WI38 (cell line): ENCODE measurements around the gene CCR2.

ENCODE experiments used
- H3K4me3 ChIP-seq: 2 replicates; pipeline ENCODE4 v1.5.1; 2011; ENCODE audit warnings: low read depth, mild to moderate bottlenecking, control low read depth, low read length
- TF ChIP-seq, protein P1 (sequence below): IDR thresholded peaks from 2 replicates; pipeline ENCODE4 v1.5.1; 2012; ENCODE audit warnings: low read depth, mild to moderate bottlenecking, control low read depth, low read length

The CCR2 gene

DNA sequence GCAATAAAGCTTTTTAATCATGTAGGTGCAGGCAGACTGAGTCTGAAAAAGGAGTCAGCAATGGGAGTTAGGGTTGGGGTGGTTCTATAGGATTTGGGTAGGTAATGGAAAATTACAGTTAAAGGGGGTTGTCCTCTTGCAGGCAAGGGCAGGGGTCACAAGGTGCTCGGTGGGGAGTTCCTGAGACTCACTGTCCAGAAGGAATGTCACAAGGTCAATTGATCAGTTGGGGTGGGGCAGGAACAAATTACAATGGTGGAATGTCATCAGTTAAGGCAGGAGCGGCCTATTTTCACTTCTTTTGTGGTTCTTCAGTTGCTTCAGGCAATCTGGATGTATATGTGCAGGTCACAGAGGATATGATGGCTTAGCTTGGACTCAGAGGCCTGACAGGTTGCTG lies 39.1 kb downstream of the CCR2 start:
- no peak overlapping the region for H3K4me3 ChIP-seq
- TF ChIP-seq, protein P1, sequence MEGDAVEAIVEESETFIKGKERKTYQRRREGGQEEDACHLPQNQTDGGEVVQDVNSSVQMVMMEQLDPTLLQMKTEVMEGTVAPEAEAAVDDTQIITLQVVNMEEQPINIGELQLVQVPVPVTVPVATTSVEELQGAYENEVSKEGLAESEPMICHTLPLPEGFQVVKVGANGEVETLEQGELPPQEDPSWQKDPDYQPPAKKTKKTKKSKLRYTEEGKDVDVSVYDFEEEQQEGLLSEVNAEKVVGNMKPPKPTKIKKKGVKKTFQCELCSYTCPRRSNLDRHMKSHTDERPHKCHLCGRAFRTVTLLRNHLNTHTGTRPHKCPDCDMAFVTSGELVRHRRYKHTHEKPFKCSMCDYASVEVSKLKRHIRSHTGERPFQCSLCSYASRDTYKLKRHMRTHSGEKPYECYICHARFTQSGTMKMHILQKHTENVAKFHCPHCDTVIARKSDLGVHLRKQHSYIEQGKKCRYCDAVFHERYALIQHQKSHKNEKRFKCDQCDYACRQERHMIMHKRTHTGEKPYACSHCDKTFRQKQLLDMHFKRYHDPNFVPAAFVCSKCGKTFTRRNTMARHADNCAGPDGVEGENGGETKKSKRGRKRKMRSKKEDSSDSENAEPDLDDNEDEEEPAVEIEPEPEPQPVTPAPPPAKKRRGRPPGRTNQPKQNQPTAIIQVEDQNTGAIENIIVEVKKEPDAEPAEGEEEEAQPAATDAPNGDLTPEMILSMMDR = no peak

DNA sequence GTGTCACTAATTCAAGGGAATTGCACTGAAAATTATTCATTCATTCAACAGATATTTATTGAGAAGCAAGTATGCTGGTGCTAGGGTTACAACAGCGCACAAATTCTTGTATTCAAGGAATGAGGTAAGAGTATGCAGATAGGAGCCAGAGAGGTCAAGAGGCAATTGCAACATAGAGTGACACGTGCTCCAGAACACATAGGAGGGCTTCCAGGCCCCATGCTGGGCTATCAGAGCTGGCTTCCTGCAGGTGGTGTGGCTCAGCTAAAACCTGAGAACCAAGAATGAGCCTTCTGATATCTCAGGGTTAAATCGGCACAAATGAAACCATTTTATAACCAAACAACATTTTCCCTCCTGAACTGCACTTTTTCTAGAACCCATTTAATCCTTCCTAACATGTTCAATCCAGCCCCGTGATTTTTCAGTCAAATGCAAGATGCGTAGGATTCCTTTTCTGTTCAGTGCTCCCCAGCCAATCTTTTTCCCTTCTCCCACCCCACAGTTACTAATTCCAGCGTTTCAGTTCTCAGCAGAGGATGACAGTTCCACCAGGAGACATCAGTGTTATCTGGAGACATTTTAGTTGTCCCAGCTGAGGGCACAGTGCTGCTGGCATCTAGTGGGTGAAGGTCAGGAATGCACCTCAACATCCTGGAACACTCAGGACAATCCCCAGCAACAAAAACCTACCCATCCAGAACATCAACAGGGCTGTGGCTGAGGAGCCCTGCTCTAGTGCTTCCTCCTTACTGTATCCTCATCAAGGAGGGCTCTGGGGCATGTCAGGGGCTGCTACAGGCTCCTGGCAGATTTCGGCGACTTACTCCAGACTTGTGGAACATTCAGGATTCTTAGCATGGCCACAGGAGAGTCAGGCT lies 39.9 kb downstream of the CCR2 start:
- TF ChIP-seq, protein P1 = no peak
- H3K4me3 ChIP-seq = no peak overlapping the region

DNA sequence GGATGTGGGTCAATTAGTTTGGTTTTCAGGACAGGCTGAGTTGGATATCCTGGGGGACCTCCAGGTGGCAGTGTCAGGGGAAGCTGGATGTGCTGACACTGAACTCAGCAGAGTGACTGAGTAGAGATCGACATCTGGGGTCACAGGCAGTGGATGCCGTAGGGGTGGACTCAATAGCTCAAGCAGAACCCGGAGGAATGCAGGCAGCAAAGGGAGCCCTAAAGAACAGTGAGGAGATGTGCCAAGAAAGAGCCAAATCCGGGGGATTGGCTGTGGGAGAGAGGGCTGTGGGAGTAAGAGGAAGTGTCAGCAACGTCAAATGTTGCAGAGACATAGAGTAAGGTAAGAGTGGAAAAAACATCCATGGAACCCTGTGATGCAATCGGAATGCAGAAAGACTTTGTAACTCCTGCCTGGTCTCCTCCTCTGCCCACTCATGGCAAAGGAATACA lies 41.3 kb downstream of the CCR2 start:
- TF ChIP-seq, protein P1 = no peak
- H3K4me3 ChIP-seq = no peak overlapping the region

DNA sequence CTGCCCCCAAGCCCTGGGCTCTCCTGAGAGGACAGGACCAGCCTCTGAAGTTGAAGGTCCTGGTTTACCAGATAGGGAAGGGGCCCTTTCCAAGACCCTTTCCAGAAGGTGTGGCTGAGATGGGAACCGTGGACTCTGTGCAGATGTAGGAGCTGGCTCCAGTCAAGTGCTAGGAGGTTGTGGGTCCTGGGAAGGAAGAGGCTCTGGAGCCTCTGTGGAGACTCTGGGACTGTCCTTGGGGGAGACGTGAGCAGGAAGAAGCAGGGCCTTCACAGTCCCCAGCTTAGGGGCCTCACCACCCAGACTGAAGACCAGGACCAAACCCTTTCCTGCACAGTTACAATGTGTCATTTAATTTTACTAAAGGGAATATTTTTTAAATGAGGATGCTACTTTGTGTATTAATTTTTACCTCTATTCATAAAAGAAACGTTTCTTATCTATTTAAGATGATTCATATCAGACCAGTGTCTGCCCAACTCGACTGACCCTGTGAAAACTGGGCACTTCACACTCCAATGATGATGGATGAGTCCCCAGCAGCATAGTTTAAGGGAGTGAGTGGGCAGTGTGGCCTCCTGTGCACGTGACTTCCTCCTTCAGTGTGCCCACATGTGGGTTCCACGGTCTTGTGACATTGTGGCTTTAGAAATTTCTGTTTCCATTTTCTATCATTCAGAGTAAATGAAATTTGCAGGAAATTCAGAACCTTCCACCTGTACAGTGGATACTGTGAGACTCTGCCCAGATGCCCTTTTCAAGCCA lies 42.0 kb downstream of the CCR2 start:
- TF ChIP-seq, protein P1 = no peak

DNA sequence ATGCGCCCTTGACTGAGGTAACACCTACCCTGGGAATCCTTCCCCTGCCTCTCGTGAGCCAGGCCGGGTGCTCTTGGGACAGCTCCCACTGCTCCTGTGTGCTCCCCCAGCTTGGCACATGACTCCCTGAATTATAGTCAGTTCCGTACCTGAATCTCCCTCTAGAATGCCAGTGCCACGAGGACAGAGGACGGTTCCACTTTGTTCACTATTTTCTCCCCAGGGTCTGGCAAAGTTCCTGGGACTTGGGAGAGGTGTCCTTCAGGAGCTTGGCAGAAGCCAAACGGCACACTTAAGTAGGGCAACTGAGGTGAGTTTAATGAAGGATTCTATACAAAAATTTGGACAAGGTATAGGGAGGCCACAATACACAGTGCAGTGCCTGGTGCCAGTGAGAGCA lies 43.2 kb downstream of the CCR2 start:
- H3K4me3 ChIP-seq = no peak overlapping the region
- TF ChIP-seq, protein P1 = no peak

More for the DNA sequence above, 42.0 kb downstream of the CCR2 start:
- H3K4me3 ChIP-seq = no peak overlapping the region

DNA sequence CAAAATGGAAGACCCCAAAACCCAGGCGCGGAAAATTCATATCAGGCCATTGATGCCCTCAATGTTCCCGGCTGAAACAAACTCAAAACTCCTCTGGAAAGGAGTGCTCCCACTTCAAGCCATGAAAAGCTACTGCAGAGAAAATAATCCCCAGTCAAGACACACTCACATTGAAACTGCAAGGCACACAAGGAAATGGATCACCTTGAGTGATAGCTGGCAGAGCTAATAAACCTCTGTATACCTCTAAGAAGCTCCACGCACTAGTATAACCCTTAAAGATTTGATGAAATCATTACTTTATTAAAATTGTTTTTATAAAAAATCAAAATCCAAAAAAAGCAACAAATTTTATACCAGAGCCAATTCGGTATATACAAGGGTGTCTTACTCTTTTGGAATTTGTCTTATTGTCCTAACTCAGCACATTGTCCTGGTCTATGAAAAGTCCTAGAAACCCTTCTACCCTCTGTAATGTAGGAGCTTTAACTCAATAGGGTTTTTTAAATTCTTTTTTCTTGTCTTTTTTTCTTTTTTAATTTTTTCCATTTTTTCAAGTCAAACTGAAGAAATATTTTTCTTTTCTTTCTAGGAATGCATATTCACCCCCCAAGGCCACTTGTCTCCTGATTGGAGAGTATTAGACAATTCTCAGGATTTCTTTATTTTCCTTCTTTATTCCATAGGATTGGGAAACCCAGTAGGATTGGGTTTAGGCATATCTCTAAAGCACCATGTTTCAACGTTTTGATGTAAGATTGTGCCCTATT lies 44.5 kb downstream of the CCR2 start:
- TF ChIP-seq, protein P1 = no peak
- no peak overlapping the region for H3K4me3 ChIP-seq
